Liver (tissue), 9 donors: ENCODE data around the gene MGAT4A. TPM values are rescaled to one million over a fixed set of nuclear protein-coding genes. Genes with fewer than 3 reads are reported as not detected.

ENCODE experiments used
- DNase-seq: peaks from one replicate; pipeline ENCODE4 v3.0.0-alpha.2; 2017; ENCODE audit warnings: low spot score
- H3K27ac ChIP-seq, 2 donors: one replicate each; pipeline ENCODE4 v1.7.0; 2013; ENCODE audit warnings: inconsistent platforms in 2 of 2, low read length in 2 of 2, control low read depth in 1 of 2, low read depth in 1 of 2, mild to moderate bottlenecking in 1 of 2
- H3K27me3 ChIP-seq, 4 donors: one replicate each; pipeline versions ENCODE4 v1.6.1 to v1.7.0; 2013; ENCODE audit warnings: low read length in 3 of 4, inconsistent platforms in 1 of 4, mild to moderate bottlenecking in 1 of 4, moderate library complexity in 1 of 4; ENCODE audit not compliant: control insufficient read depth in 4 of 4, insufficient read depth in 4 of 4
- H3K36me3 ChIP-seq, 4 donors: one replicate each; pipeline versions ENCODE4 v1.6.1 to v1.7.0; 2013; ENCODE audit warnings: low read length in 3 of 4, mild to moderate bottlenecking in 3 of 4, low read depth in 1 of 4, moderate library complexity in 1 of 4; ENCODE audit not compliant: control insufficient read depth in 4 of 4, insufficient read depth in 3 of 4
- H3K4me1 ChIP-seq, 4 donors: one replicate each; pipeline versions ENCODE4 v1.6.1 to v1.7.0; 2013; ENCODE audit warnings: low read length in 3 of 4, mild to moderate bottlenecking in 3 of 4, moderate library complexity in 1 of 4; ENCODE audit not compliant: control insufficient read depth in 4 of 4, insufficient read depth in 4 of 4
- H3K4me3 ChIP-seq, 3 donors: one replicate each; pipeline versions ENCODE4 v1.6.1 to v1.7.0; 2013; ENCODE audit warnings: low read length in 3 of 3, control low read depth in 1 of 3, low read depth in 1 of 3, mild to moderate bottlenecking in 1 of 3
- H3K9ac ChIP-seq, 2 donors: one replicate each; pipeline ENCODE4 v1.7.0; 2013; ENCODE audit warnings: low read length in 2 of 2, mild to moderate bottlenecking in 2 of 2, moderate library complexity in 2 of 2, control low read depth in 1 of 2, low read depth in 1 of 2
- H3K9me3 ChIP-seq, 4 donors: one replicate each; pipeline versions ENCODE4 v1.6.1 to v1.7.0; 2013; ENCODE audit warnings: low read length in 3 of 4; ENCODE audit not compliant: control insufficient read depth in 4 of 4
- ATF3 ChIP-seq: IDR thresholded peaks from 2 replicates; pipeline ENCODE4 v1.6.1; 2016; ENCODE audit warnings: antibody characterized with exemption
- CTCF ChIP-seq: fragments of 150-350 bp; IDR thresholded peaks from 2 replicates; pipeline ENCODE4 v1.5.1; 2017; ENCODE audit warnings: improper control_type of control experiment, low read depth, low read length; ENCODE audit not compliant: missing input control
- EGR1 ChIP-seq, 2 donors: IDR thresholded peaks; 2 replicates each; pipeline ENCODE4 v1.6.1; 2016 to 2018; ENCODE audit warnings: antibody characterized with exemption in 2 of 2, low read depth in 2 of 2
- FOXA1 ChIP-seq: IDR thresholded peaks from 2 replicates; pipeline ENCODE4 v1.6.1; 2016; ENCODE audit warnings: antibody characterized with exemption
- FOXA2 ChIP-seq: IDR thresholded peaks from 2 replicates; pipeline ENCODE4 v1.6.1; 2016; ENCODE audit warnings: antibody characterized with exemption
- GABPA ChIP-seq, 2 donors: IDR thresholded peaks in 1 of 2; conservative IDR thresholded peaks in 1 of 2; 2 replicates each; pipeline ENCODE4 v1.6.1; 2016; ENCODE audit warnings: antibody characterized with exemption in 2 of 2, mild to moderate bottlenecking in 1 of 2, moderate library complexity in 1 of 2
- HNF4A ChIP-seq, 2 donors: conservative IDR thresholded peaks; 2 replicates each; pipeline ENCODE4 v1.6.1; 2016; ENCODE audit warnings: antibody characterized with exemption in 2 of 2, mild to moderate bottlenecking in 2 of 2
- HNF4G ChIP-seq: IDR thresholded peaks from 2 replicates; pipeline ENCODE4 v1.6.1; 2016; ENCODE audit warnings: antibody characterized with exemption
- JUND ChIP-seq, 2 donors: IDR thresholded peaks; 2 replicates each; pipeline ENCODE4 v1.6.1; 2016; ENCODE audit warnings: antibody characterized with exemption in 2 of 2
- MAX ChIP-seq: IDR thresholded peaks from 2 replicates; pipeline ENCODE4 v1.6.1; 2016; ENCODE audit warnings: antibody characterized with exemption
- NR2F2 ChIP-seq: IDR thresholded peaks from 2 replicates; pipeline ENCODE4 v1.6.1; 2016; ENCODE audit warnings: antibody characterized with exemption
- REST ChIP-seq: IDR thresholded peaks from 2 replicates; pipeline ENCODE4 v1.6.1; 2016; ENCODE audit warnings: antibody characterized with exemption, mild to moderate bottlenecking
- RXRA ChIP-seq, 2 donors: IDR thresholded peaks; 2 replicates each; pipeline ENCODE4 v1.6.1; 2017 to 2018; ENCODE audit warnings: antibody characterized with exemption in 2 of 2, mild to moderate bottlenecking in 1 of 2
- SP1 ChIP-seq: IDR thresholded peaks from 2 replicates; pipeline ENCODE4 v1.6.1; 2018; ENCODE audit warnings: antibody characterized with exemption, mild to moderate bottlenecking
- YY1 ChIP-seq: IDR thresholded peaks from 2 replicates; pipeline ENCODE4 v1.6.1; 2016; ENCODE audit warnings: antibody characterized with exemption, mild to moderate bottlenecking
- ZBTB33 ChIP-seq: IDR thresholded peaks from 2 replicates; pipeline ENCODE4 v1.6.1; 2016; ENCODE audit warnings: antibody characterized with exemption
- WGBS: extraction: QIAGEN DNeasy Blood & Tissue Kit; methylation state at CpG from one replicate; pipeline ENCODE4 v1.1.7; 2013; 5-methylcytosine and 5-hydroxymethylcytosine counted together
- polyA plus RNA-seq, 2 donors: library from polyadenylated mRNA; stranded (reverse) in 1 of 2; unstranded in 1 of 2; fragments of 200-250 nt in 1 of 2; fragments of >200 nt in 1 of 2; fragmentation: Nextera tagmentation in 1 of 2; extraction: Ambion mirVana in 1 of 2; gene quantifications; one replicate each; pipeline versions ENCODE4 v1.2.1 to v1.2.3, GENCODE V29; 2013 to 2015
- total RNA-seq, 2 donors: library from RNA; depleted of rRNA; stranded (reverse); fragments of >200 nt; gene quantifications; one replicate each; pipeline ENCODE4 v1.2.3, GENCODE V29; 2014
- donor health status: healthy.
- donor health status: healthy.
- donor health status: healthy.
- donor health status: healthy.
- donor health status: healthy.

MGAT4A gene
- total and polyA plus RNA-seq, 4 donors: 2.7 to 17.3 (median 5.4) TPM

- 91% methylated on average over 3 of the region's 3 CpGs for WGBS
- TF ChIP-seq REST: no peak
- no peak for TF ChIP-seq RXRA (IDR thresholded peaks at IDR 0.05)
- Histone ChIP-seq H3K4me3 (no peak overlapping the region), H3K27me3 (no peaks in the 10 kb centered on the region), H3K4me1 (no peaks in the 10 kb centered on the region), H3K9ac (no peak overlapping the region), H3K36me3 (peaks cover 0 to 3% (median 3%) of the 10 kb centered on the region in 4 donors), H3K27ac (no peak overlapping the region), H3K9me3 (no peaks in the 10 kb centered on the region)
- DNase-seq: no peak
Observed at GRCh38 chr2:98676742-98677141, 54.2 kb downstream of the MGAT4A start.

GRCh38 chr2:98674233-98674964 lies 56.5 kb downstream of the MGAT4A start:
- Histone ChIP-seq H3K36me3 (peaks cover 0 to 5% (median 3%) of the 10 kb centered on the region in 4 donors), H3K4me1 (no peaks in the 10 kb centered on the region), H3K27ac (no peak overlapping the region), H3K9ac (no peak overlapping the region), H3K27me3 (no peaks in the 10 kb centered on the region), H3K9me3 (peaks cover 0 to 1% (median 0%) of the 10 kb centered on the region in 4 donors), H3K4me3 (no peak overlapping the region)
- no peak for TF ChIP-seq JUND (IDR thresholded peaks at IDR 0.05)
- no peak for TF ChIP-seq HNF4A (conservative IDR thresholded peaks at IDR 0.05)
- no peak for TF ChIP-seq FOXA2
- TF ChIP-seq ATF3: no peak
- no peak for TF ChIP-seq YY1
- TF ChIP-seq FOXA1: no peak
- no peak for TF ChIP-seq GABPA (IDR thresholded peaks at IDR 0.05 in 1 of 2, conservative IDR thresholded peaks at IDR 0.05 in 1 of 2)
- no peak for TF ChIP-seq HNF4G
- TF ChIP-seq EGR1 (IDR thresholded peaks at IDR 0.05; ENCODE audit: low read depth in 2 of 2): no peak
- TF ChIP-seq MAX: no peak
- no peak for TF ChIP-seq CTCF
- TF ChIP-seq SP1: no peak
- no peak for TF ChIP-seq NR2F2
- TF ChIP-seq ZBTB33: no peak
- no peak for DNase-seq
- 95% methylated on average over 3 of the region's 3 CpGs for WGBS
